CMK (cell line): ENCODE measurements around the gene SLC35B1.

Experiments
- DNase-seq: peaks from one replicate; pipeline ENCODE4 v3.0.0-alpha.2; 2010; ENCODE audit warnings: low read depth

Gene SLC35B1

DNA sequence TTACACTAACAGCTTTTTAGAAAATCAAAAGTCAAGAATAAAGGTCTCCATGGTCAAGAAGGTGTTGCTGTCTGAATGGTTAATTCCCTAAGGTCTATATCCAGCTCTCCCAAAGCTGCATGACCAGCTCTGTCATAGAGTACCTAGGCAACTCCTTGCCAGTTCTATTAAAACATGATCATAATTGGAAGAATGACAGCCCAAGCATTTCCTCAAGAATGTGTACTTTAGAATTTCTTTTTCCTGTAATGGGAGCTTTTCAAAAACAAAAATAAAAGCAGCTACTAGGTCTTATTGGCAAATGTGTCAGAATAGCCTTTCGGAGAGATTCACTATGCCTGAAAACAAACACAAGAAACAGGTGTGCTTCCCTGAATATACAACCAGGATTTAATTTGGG lies 37.8 kb downstream of the SLC35B1 start:
- DNase-seq = no peak

GRCh38 chr17:49667854-49668253 lies 39.9 kb downstream of the SLC35B1 start:
- no peak for DNase-seq

GRCh38 chr17:49664706-49665211 lies 43.0 kb downstream of the SLC35B1 start:
- no peak for DNase-seq

DNA sequence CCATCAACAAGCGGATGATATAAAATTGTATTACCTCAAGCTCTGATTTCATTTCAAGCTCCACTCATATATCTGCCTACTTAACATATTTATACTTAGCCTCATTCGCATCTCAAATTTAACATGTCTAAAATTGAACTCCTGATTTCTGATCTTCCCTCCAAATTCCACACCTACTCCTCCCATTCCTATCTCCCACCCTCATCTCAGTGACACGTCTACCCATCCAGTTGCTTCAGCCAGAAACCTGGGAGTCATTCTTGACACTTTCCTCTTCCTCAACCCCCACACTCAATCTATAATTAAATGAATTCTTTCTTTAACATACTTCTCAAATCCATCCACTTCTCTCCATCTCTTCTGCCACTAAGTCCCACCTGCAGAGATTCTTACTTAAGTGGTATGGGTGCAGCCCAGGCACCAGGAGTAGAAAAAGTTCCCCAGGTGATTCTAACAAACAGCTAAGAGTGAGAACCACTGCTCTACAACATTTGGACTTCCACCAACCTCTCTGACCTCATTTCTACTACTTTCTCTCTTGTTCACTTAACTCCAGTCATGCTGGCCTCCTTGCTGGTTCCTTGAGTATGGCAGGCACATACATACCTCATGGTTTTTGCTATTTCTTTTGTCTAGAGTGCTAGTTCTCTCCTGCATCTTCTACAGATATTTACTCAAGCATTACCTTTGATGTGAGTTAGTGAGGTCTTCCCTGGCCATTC lies 47.9 kb downstream of the SLC35B1 start:
- DNase-seq = no peak

GRCh38 chr17:49656247-49656646 lies 51.5 kb downstream of the SLC35B1 start:
- no peak for DNase-seq
